ENCODE results near the gene M6PR. TPM values are rescaled to one million over a fixed set of nuclear protein-coding genes. Genes with fewer than 3 reads are reported as not detected.

M6PR gene
- total and polyA plus RNA-seq, 10 of the 15 experiments (the other 5 are each of a cell fraction or from before 2014, with no cell fraction given): 65.4 to 209 (median 139) TPM

- Histone ChIP-seq H3K4me3 (no peak overlapping the region), H2AFZ (ENCODE audit: control insufficient read depth, low read depth, low read length) (no peak overlapping the region), H3K27me3 (replicated peaks in 1 of 2; ENCODE audit: control insufficient read depth in 2 of 2, insufficient read depth in 2 of 2, low read length in 1 of 2) (no peaks in the 10 kb centered on the region), H3K9me3 (replicated peaks; ENCODE audit: control insufficient read depth, insufficient read depth, low read length) (no peaks in the 10 kb centered on the region; the same call in 2 of the 3 replicates), H4K20me1 (ENCODE audit: control insufficient read depth, insufficient read depth) (no peaks in the 10 kb centered on the region), H3K4me2 (ENCODE audit: control insufficient read depth, insufficient read depth) (no peak overlapping the region), H3K79me2 (ENCODE audit: control insufficient read depth, insufficient read depth, low read length) (no peaks in the 10 kb centered on the region), H3K9ac (ENCODE audit: control insufficient read depth, insufficient read depth, low read length) (no peak overlapping the region), H3K36me3 (ENCODE audit: control insufficient read depth in 2 of 2, insufficient read depth in 2 of 2, low read length in 1 of 2) (no peaks in the 10 kb centered on the region), H3K27ac (ENCODE audit: control insufficient read depth, insufficient read depth) (no peak overlapping the region), H3K4me1 (ENCODE audit: control insufficient read depth, insufficient read depth, low read length) (no peaks in the 10 kb centered on the region)
- TF ChIP-seq SRF (IDR thresholded peaks at IDR 0.05; ENCODE audit: low read depth in 2 of 2, low read length in 2 of 2) (no peak), HCFC1 (IDR thresholded peaks at IDR 0.05; ENCODE audit: low read length) (no peak), WRNIP1 (IDR thresholded peaks at IDR 0.05; ENCODE audit: borderline replicate concordance, low read depth, low read length) (no peak), POU2F2 (IDR thresholded peaks at IDR 0.05; ENCODE audit: borderline replicate concordance, low read depth, low read length) (no peak), KDM1A (IDR thresholded peaks at IDR 0.05; ENCODE audit: borderline replicate concordance) (no peak), ZNF24 (IDR thresholded peaks at IDR 0.05) (no peak), CBX5 (IDR thresholded peaks at IDR 0.05; ENCODE audit: low read depth) (no peak), CREM (IDR thresholded peaks at IDR 0.05; ENCODE audit: low read depth) (no peak), NRF1 (conservative IDR thresholded peaks at IDR 0.05; ENCODE audit: low read depth, low read length) (no peak), RCOR1 (conservative IDR thresholded peaks at IDR 0.05; ENCODE audit: low read depth, low read length) (no peak), SUPT20H (IDR thresholded peaks at IDR 0.05; ENCODE audit: borderline replicate concordance, control insufficient read depth, low read depth, low read length) (no peak), CEBPB (IDR thresholded peaks at IDR 0.05; ENCODE audit: borderline replicate concordance in 1 of 2, low read depth in 2 of 2, low read length in 2 of 2) (no peak), DPF2 (IDR thresholded peaks at IDR 0.05) (no peak), POLR2AphosphoS2 (IDR thresholded peaks at IDR 0.05; ENCODE audit: low read depth, low read length) (no peak), CBFB (IDR thresholded peaks at IDR 0.05; ENCODE audit: low read depth) (no peak), CREB1 (IDR thresholded peaks at IDR 0.05; ENCODE audit: low read depth) (no peak), FOS (IDR thresholded peaks at IDR 0.05; ENCODE audit: borderline replicate concordance, extremely low read depth, insufficient read length) (no peak)
- TF ChIP-seq, protein P1, sequence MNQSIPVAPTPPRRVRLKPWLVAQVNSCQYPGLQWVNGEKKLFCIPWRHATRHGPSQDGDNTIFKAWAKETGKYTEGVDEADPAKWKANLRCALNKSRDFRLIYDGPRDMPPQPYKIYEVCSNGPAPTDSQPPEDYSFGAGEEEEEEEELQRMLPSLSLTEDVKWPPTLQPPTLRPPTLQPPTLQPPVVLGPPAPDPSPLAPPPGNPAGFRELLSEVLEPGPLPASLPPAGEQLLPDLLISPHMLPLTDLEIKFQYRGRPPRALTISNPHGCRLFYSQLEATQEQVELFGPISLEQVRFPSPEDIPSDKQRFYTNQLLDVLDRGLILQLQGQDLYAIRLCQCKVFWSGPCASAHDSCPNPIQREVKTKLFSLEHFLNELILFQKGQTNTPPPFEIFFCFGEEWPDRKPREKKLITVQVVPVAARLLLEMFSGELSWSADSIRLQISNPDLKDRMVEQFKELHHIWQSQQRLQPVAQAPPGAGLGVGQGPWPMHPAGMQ (IDR thresholded peaks at IDR 0.05; ENCODE audit: borderline replicate concordance): no peak
- TF ChIP-seq, protein P2, sequence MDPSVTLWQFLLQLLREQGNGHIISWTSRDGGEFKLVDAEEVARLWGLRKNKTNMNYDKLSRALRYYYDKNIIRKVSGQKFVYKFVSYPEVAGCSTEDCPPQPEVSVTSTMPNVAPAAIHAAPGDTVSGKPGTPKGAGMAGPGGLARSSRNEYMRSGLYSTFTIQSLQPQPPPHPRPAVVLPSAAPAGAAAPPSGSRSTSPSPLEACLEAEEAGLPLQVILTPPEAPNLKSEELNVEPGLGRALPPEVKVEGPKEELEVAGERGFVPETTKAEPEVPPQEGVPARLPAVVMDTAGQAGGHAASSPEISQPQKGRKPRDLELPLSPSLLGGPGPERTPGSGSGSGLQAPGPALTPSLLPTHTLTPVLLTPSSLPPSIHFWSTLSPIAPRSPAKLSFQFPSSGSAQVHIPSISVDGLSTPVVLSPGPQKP (IDR thresholded peaks at IDR 0.05; ENCODE audit: low read depth, low read length): no peak
- ChIA-PET CTCF (no interaction called here), SMC1A (ENCODE audit: uncharacterized antibody, unreplicated experiment) (no interaction called here), POLR2A (no interaction called here), RAD21 (ENCODE audit: unreplicated experiment) (no interaction called here)
- in situ Hi-C loops (cut with MboI): no loop called here
- BruUV-seq (replicated peaks): no TSS peak
- 87% methylated on average over 7 of the region's 7 CpGs for WGBS (ENCODE audit: insufficient coverage, insufficient replicate concordance, low lambda C conversion rate, missing lambda C conversion rate)
- intact Hi-C loops (cut with micrococcal nuclease; ENCODE audit: unreplicated experiment): no loop called here
- FAIRE-seq: no peak
- no peak for ATAC-seq
- no peak for DNase-seq (ENCODE audit: low read depth, low spot score)
Measured at GRCh38 chr12:8956772-8957171, 7.3 kb upstream of the M6PR start.

All from GM12878 (cell line).